ENCODE results near the gene DNAJC9.

The DNAJC9 gene

GRCh38 chr10:73238990-73239566 is 8.0 kb downstream of the DNAJC9 start:
- no peak for DNase-seq

- DNase-seq = no peak
Measured at GRCh38 chr10:73234695-73235094, 12.4 kb downstream of the DNAJC9 start.

DNA sequence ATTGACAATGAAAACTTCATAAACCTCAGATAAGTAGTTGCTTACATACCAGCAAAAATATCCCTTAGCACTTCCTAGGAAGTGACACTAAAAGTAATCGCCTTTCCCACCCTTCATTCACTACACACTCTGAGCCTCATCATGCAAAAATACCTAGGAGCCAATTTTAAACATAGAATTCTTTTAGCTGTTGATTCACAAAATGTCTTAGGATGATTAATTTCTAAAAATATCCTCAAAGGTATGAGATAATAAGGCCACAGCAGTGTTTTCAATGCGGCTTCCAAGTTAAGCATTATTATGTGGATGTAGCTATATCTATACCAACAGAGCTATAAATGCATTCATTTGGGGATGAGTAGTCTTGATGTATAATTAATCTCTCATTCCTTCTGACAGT is 13.2 kb downstream of the DNAJC9 start:
- no peak for DNase-seq

DNA sequence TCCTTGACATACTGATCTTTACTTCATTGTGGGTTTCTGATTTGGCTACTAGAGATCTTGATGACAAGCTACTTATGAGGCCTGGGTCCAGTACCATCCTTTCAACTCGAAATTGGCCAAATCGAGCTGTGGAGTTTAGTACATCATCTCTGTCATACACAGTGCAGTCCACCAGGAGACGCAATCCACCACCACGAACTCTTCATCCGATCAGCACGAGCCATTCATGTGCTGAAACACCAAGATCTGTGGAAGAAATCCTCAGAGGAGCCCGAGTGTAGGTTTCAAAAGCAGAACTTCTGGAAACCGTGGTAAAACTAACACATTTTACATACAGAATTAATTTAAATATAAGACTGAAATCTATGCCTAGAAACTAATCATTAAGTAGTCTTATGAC is 14.2 kb downstream of the DNAJC9 start:
- DNase-seq = no peak

DNA sequence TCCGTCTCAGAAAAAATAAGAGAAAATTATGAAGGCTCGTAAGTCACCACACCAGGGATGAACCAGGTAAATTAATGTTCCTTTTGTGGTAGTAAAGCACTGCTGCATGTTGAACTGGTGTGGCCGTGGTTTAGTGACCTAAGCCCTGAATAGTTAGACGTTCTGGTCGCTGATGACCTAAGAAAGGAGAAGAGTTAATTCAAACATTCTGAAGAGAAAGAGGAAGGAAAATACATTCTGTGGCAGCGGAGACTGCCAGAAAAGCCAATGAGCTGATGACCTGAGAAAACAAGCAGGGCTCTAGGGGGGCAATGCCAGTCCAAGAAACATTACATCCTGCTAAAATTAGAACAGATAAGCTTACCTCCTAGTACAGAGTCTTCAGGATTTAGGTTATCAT is 17.5 kb downstream of the DNAJC9 start:
- no peak for DNase-seq

DNA sequence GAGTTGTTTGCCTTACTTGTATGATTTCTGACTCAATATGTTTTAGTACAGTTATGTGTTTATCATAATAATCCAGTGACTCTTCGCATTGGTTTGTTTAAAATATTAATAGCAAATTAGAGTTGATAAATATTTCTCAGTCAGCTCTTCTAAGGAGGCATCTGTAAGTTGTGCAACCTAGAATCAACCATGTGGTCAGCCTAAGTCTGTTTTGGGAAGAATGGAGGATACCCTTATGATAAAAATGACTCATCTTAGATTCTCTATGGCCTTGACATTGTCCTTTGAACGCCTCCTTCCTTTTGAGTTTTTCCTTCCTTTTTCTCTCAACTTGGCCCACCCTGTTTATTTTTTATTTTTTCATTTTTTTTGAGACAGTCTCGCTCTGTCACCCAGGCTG is 18.8 kb downstream of the DNAJC9 start:
- no peak for DNase-seq

GRCh38 chr10:73226663-73227062 is 20.4 kb downstream of the DNAJC9 start:
- DNase-seq = no peak

DNA sequence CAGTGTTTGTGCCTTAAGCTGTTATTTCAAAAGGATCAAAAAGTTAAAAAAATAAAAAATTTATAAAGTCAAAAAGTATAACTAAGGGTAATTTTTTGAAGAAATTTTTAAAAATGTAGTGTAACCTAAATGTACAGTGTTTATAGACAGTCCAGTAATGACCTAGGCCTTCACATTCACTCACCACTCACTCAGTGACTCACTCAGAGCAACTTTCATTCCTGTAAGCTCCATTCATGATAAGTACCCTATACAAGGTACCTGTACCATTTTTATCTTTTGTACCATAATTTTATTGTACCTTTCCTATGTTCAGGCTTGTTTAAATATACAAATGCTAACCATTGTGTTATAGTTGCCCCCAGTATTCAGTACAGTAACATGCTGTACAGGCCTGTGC is 21.5 kb downstream of the DNAJC9 start:
- DNase-seq = no peak

GRCh38 chr10:73220989-73221388 is 26.1 kb downstream of the DNAJC9 start:
- DNase-seq = no peak

DNA sequence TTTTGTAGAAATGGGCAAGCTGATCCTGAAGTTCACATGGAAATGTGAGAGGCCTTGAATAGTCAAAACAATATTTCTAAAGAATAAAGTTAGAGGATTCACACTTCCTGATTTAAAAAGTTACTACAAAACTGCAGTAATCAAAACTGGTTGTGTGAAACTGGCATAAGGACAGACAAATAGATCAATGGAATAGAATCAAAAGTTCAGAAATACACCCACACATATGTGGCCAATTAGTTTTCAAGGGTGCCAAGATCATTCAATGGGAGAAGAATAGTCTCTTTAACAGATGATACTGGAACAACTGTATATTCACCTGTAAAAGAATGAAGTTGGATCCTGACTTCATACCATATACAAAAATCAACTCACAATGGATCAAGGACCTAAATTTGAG is 27.7 kb downstream of the DNAJC9 start:
- DNase-seq = no peak

DNA sequence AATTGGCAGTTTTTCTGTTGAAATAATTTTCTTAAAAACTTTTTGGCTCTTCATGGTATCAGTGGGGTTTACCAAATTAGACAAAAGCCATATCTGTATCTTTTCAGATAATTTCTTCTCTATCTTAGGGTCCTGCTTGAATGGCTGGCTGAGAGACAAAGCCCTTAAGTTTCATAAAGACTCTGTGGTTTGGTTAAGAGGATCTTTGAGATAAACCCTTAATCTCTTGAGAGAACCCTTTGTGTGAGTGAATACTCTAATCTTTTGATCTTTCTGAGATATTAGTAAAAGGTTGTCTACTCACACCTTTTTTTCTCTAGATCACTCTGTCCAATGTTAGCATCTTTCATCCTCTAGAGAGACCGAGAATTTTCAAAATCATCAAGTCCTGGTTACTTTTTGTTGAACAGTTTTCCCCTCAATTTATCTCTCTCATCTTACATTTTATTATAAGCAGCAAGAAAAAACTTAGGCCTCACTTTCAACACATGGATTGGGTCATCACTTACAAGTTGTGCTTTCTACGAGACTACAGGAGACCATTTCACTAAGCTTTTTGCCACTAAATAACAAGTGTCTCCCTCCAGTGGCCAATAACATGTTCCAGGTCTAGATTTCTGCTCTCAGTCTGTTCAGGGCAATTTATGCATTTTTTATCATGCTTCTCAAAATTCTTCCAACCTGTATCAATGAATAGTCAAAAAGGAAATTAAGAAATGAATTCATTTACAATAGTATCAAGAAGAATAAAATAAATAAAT is 28.4 kb downstream of the DNAJC9 start:
- no peak for DNase-seq

GRCh38 chr10:73217628-73218027 is 29.4 kb downstream of the DNAJC9 start:
- no peak for DNase-seq

DNA sequence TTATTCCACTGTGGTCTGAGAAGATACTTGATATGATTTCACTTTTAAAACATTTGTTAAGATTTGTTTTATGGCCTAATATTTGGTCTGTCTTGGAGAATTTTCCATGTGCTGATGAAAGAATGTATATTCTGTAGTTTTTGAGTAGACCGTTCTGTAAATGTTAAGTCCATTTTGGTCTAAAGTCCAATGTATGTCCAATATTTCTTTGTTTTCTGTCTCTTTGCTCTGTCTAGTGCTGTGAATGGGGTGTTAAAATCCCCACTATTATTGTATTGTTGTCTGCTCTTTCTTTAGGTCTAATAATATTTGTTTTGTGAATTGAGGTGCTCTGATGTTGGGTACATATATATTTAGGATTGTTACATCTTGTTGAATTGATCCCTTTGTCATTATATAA is 31.3 kb downstream of the DNAJC9 start:
- DNase-seq = no peak

- no peak for DNase-seq
Measured at GRCh38 chr10:73211106-73211811, 35.8 kb downstream of the DNAJC9 start.

DNA sequence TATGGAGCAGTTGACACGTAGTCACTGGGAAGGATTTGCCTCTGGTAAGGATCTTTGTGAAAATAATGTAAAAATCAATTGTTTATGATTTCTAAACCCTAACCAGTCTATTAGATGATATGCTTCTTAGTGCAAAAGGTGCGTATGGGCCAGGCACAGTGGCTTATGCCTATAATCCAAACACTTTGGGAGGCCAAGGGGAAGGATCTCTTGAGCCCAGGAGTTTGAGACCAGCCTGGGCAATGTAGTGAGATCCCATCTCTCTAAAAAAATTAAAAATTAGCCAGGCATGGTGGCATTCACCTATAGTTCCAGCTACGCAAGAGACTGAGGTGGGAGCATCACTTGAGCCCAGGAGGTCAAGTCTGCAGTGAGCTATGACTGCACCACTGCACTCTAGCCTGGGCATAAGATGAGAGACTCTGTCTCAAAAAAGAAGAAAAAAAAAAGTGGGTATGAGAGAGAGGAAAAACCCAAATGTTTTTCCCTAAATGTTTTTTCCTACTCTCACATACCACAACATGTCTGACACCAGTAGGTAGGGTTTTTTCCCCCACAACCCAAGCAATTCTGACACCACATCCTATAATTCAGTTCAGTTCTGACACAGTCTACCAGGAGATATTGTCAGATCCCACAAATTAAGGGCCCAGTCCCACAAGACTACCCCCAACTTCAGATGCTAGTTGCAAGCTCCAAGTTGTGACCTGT is 36.5 kb downstream of the DNAJC9 start:
- no peak for DNase-seq

DNA sequence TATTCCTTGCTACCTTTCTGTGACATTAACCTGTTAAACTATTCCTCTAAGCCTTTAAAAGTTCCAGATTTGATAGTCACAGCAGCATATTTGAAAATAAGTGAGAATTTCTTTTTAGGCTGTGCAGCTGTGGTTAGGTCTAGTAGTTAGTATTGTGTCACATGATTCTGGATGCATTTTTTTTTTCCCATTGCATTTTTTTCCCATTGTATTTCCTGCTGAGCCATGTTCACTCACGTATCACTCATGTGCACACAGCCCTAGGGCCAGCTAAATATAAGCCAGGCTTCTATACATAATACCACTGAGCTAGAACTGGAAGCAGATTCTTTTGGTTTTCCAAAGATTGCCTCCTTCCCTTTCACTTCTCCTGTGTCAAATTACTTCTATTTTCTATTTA is 37.4 kb downstream of the DNAJC9 start:
- no peak for DNase-seq

DNA sequence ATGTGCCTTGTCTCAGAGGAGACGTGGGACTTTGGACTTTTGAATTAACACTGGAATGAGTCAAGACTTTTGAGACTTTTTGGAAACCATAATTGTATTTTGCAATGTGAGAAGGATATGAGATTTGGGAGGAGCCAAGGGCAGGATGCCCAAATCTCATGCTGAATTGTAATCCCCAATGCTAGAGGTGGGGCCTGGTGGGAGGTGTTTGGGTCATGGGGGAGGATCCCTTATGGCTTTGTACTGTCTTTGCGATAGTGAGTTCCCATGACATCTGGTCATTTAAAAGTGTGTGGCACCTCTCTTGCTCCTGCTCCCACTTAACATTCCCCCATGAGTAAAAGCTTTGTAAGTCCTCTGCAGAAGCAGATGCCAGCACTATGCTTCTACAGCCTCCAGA is 39.2 kb downstream of the DNAJC9 start:
- no peak for DNase-seq

DNA sequence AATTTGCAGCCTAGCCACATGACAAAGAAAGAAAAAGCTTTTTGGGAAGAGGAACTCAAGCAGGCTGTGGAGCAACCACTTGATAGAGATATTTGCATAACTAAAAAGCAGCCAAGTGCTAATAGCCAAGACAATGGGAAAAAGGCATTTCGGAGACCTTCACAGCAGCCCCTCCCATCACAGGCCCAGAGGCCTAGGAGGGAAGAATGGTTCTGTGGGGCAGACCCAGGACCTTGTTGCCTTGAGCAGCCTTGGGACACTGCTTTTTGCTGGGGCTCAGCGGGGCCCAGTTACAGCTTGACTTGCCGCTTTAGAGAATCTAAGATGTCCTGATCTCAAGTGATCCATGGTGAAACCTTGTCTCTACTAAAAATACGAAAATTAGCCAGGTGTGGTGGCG is 40.7 kb downstream of the DNAJC9 start:
- no peak for DNase-seq

DNA sequence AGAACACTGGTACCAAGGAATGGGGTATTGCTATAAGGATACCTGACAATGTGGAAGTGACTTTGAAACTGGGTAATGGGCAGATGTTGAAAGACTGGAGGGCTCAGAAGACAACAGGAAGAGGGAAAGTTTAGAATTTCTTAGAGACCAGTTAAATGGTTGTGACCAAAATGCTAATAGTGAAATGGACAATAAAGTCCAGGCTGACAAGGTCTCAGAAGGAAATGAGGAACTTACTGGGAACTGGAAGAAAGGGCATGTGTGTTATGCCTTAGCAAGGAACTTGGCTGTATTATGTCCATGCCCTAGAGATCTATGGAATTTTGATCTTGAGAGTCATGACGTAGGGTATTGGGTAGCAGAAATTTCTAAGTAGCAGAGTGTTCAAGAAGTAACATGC is 41.2 kb downstream of the DNAJC9 start:
- no peak for DNase-seq

- no peak for DNase-seq
Measured at GRCh38 chr10:73205081-73205480, 42.0 kb downstream of the DNAJC9 start.
